GM12878 (cell line): ENCODE data around the gene LTK. TPM values are rescaled to one million over a fixed set of nuclear protein-coding genes. Genes with fewer than 3 reads are reported as not detected.
A peak's percentile ranks its signal among the peaks of the same experiment; 100 is the strongest.

Experiments used
- ATAC-seq: fragments of 200-7000 bp; cut with Tn5 transposase; 3 replicates; pipeline ENCODE4 v1.9.1; 2020; ENCODE audit warnings: mild to moderate bottlenecking, moderate library complexity
- BruUV-seq: library from RNA; stranded (reverse); fragments of 400-500 nt; replicated peaks from 2 replicates; lab custom pipeline; 2021; lab: Mats Ljungman, UMichigan
- CTCF ChIA-PET: fragments of 300-600 bp; sonication (Branson Sonifier 250); formaldehyde crosslinking; extraction: SDS; loops from one replicate; lab custom pipeline; 2021; ENCODE audit warnings: inconsistent platforms; lab: Yijun Ruan, JAX
- POLR2A ChIA-PET: fragments of 350-600 bp; formaldehyde crosslinking; extraction: SDS; loops from one replicate; lab custom pipeline; 2021; ENCODE audit warnings: inconsistent platforms; lab: Charles Lee
- RAD21 ChIA-PET: fragments of 300-600 bp; sonication (Branson Sonifier 250); formaldehyde crosslinking; loops from one replicate; lab custom pipeline; 2023; ENCODE audit warnings: antibody characterized with exemption; ENCODE audit not compliant: unreplicated experiment; lab: Charles Lee
- SMC1A ChIA-PET: fragments of 300-600 bp; sonication (Branson Sonifier 250); formaldehyde crosslinking; loops from one replicate; lab custom pipeline; 2023; ENCODE audit not compliant: unreplicated experiment, uncharacterized antibody; lab: Charles Lee
- DNase-seq: peaks from one replicate; pipeline ENCODE4 v3.0.0-alpha.2; 2011; ENCODE audit warnings: low read depth, low spot score
- FAIRE-seq: peaks from 3 replicates; lab custom pipeline; 2011; peaks lifted over from hg19 to GRCh38; lab: Jason Lieb, UNC
- H2AFZ ChIP-seq: 2 replicates; pipeline ENCODE4 v1.6.0; 2011; ENCODE audit warnings: low read depth, low read length, control low read depth; ENCODE audit not compliant: control insufficient read depth
- H3K27ac ChIP-seq: 2 replicates; pipeline ENCODE4 v1.5.1; 2011; ENCODE audit warnings: control low read depth; ENCODE audit not compliant: control insufficient read depth, insufficient read depth
- H3K27me3 ChIP-seq, 2 experiments: replicated peaks in 1 of 2; 2 replicates each; pipeline versions ENCODE4 v1.6.0 to v1.6.1; 2011; ENCODE audit warnings: low read length in 1 of 2; ENCODE audit not compliant: control insufficient read depth in 2 of 2, insufficient read depth in 2 of 2
- H3K36me3 ChIP-seq, 2 experiments: 2 replicates each; pipeline ENCODE4 v1.5.1; 2011; ENCODE audit warnings: low read length in 1 of 2; ENCODE audit not compliant: control insufficient read depth in 2 of 2, insufficient read depth in 2 of 2
- H3K4me1 ChIP-seq: 2 replicates; pipeline ENCODE4 v1.6.1; 2011; ENCODE audit warnings: mild to moderate bottlenecking, low read length, moderate library complexity, mixed read lengths; ENCODE audit not compliant: control insufficient read depth, insufficient read depth
- H3K4me2 ChIP-seq: 2 replicates; pipeline ENCODE4 v1.6.0; 2011; ENCODE audit warnings: control low read depth; ENCODE audit not compliant: control insufficient read depth, insufficient read depth
- H3K4me3 ChIP-seq: fragments of 200-600 bp; sonication (generic); 2 replicates; pipeline ENCODE4 v1.5.1; 2016
- H3K79me2 ChIP-seq: 2 replicates; pipeline ENCODE4 v1.6.0; 2011; ENCODE audit warnings: low read length; ENCODE audit not compliant: control insufficient read depth, insufficient read depth
- H3K9ac ChIP-seq: 2 replicates; pipeline ENCODE4 v1.8.0; 2011; ENCODE audit warnings: low read length, control low read depth, mixed read lengths; ENCODE audit not compliant: control insufficient read depth, insufficient read depth
- H3K9me3 ChIP-seq: replicated peaks from 3 replicates; pipeline ENCODE4 v1.5.1; 2011; ENCODE audit warnings: mild to moderate bottlenecking, low read length; ENCODE audit not compliant: control insufficient read depth, insufficient read depth
- H4K20me1 ChIP-seq: 2 replicates; pipeline ENCODE4 v1.6.0; 2011; ENCODE audit not compliant: control insufficient read depth, insufficient read depth
- BHLHE40 ChIP-seq, 2 experiments: fragments of 450-650 bp in 1 of 2; IDR thresholded peaks; 2 replicates each; pipeline ENCODE4 v1.6.1; 2011 to 2017; ENCODE audit warnings: low read depth in 2 of 2, borderline replicate concordance in 1 of 2, improper control_type of control experiment in 1 of 2, low read length in 1 of 2, mild to moderate bottlenecking in 1 of 2
- CREB1 ChIP-seq: IDR thresholded peaks from 2 replicates; pipeline ENCODE4 v1.6.1; 2012; ENCODE audit warnings: low read depth, mild to moderate bottlenecking, inconsistent platforms
- HCFC1 ChIP-seq: fragments of 150-350 bp; IDR thresholded peaks from 2 replicates; pipeline ENCODE4 v1.6.1; 2014; ENCODE audit warnings: low read length
- MTA2 ChIP-seq: fragments of 450-650 bp; IDR thresholded peaks from 2 replicates; pipeline ENCODE4 v1.6.1; 2016; ENCODE audit warnings: low read depth, mild to moderate bottlenecking, moderate library complexity
- MYC ChIP-seq: IDR thresholded peaks from 2 replicates; pipeline ENCODE4 v1.6.1; 2011; ENCODE audit warnings: mild to moderate bottlenecking, low read length, moderate library complexity, inconsistent platforms; ENCODE audit not compliant: insufficient read depth, insufficient replicate concordance, insufficient read length, severe bottlenecking
- NBN ChIP-seq: fragments of 450-650 bp; IDR thresholded peaks from 2 replicates; pipeline ENCODE4 v1.6.1; 2016
- NR2F1 ChIP-seq: fragments of 450-650 bp; conservative IDR thresholded peaks from 2 replicates; pipeline ENCODE4 v1.6.1; 2017; ENCODE audit warnings: mild to moderate bottlenecking
- SMAD1 ChIP-seq: fragments of 450-650 bp; IDR thresholded peaks from 2 replicates; pipeline ENCODE4 v1.6.1; 2018; ENCODE audit warnings: mild to moderate bottlenecking, low read depth; ENCODE audit not compliant: partially characterized antibody
- SREBF2 ChIP-seq: IDR thresholded peaks from 2 replicates; pipeline ENCODE4 v1.6.1; 2012; ENCODE audit warnings: mild to moderate bottlenecking, low read length
- SUPT20H ChIP-seq: IDR thresholded peaks from 2 replicates; pipeline ENCODE4 v1.6.1; 2011; ENCODE audit warnings: low read depth, mild to moderate bottlenecking, low read length, moderate library complexity, borderline replicate concordance; ENCODE audit not compliant: control insufficient read depth
- TAF1 ChIP-seq: IDR thresholded peaks from 2 replicates; pipeline ENCODE4 v1.6.1; 2011; ENCODE audit warnings: mild to moderate bottlenecking, low read depth, low read length, borderline replicate concordance
- TARDBP ChIP-seq: IDR thresholded peaks from 2 replicates; pipeline ENCODE4 v1.6.1; 2016; ENCODE audit warnings: borderline replicate concordance
- ZZZ3 ChIP-seq: IDR thresholded peaks from 2 replicates; pipeline ENCODE4 v1.6.1; 2011; ENCODE audit warnings: low read depth; ENCODE audit not compliant: control insufficient read depth, insufficient read length
- WGBS: methylation state at CpG from one replicate; pipeline ENCODE4 v1.1.6; 2016; ENCODE audit warnings: low lambda C conversion rate; ENCODE audit not compliant: insufficient replicate concordance, insufficient coverage; ENCODE audit errors: missing lambda C conversion rate; 5-methylcytosine and 5-hydroxymethylcytosine counted together
- in situ Hi-C: fragments of 300-500 bp; cut with MboI; formaldehyde crosslinking; loops from 9 replicates; pipeline ENCODE4 v1.14.3; 2018; ENCODE audit warnings: mixed read lengths
- intact Hi-C: fragments of 100-400 bp; cut with micrococcal nuclease; formaldehyde crosslinking; loops from one replicate; pipeline ENCODE4 v1.14.2; 2022; ENCODE audit not compliant: unreplicated experiment
- polyA plus RNA-seq, 11 experiments: library from polyadenylated mRNA; depleted of rRNA in 4 of 11; unstranded in 6 of 11; stranded (reverse) in 5 of 11; fragments of >200 nt; fragmentation: Nextera tagmentation in 4 of 11; fragmentation: Illumina TruSeq in 1 of 11; extraction: Ambion mirVana in 4 of 11; extraction: Trizol in 1 of 11; gene quantifications; 1 replicate in 1 of 11; 2 replicates in 10 of 11; pipeline versions ENCODE4 v1.2.1 to v1.2.3, GENCODE V29; 2011 to 2016; ENCODE audit warnings: inconsistent platforms in 2 of 11, missing spikeins in 2 of 11, low read depth in 1 of 11
- total RNA-seq, 4 experiments: library from RNA; depleted of rRNA in 3 of 4; stranded (reverse); fragments of >200 nt in 3 of 4; fragmentation: Illumina TruSeq in 1 of 4; extraction: Trizol in 1 of 4; gene quantifications; 2 replicates each; pipeline versions ENCODE4 v1.2.1 to v1.2.3, GENCODE V29; 2013 to 2021
- TF ChIP-seq, protein P1 (sequence below): fragments of 450-650 bp; IDR thresholded peaks from 2 replicates; pipeline ENCODE4 v1.6.1; 2016; ENCODE audit warnings: mild to moderate bottlenecking
- TF ChIP-seq, protein P2 (sequence below): fragments of 450-650 bp; IDR thresholded peaks from 2 replicates; pipeline ENCODE4 v1.6.1; 2018; ENCODE audit warnings: mild to moderate bottlenecking, low read depth, moderate library complexity; ENCODE audit not compliant: partially characterized antibody
- TF ChIP-seq, protein P3 (sequence below): fragments of 450-650 bp; IDR thresholded peaks from 2 replicates; pipeline ENCODE4 v1.6.1; 2017; ENCODE audit warnings: borderline replicate concordance

Gene LTK
- total and polyA plus RNA-seq, 10 of the 15 experiments (the other 5 are each of a cell fraction or from before 2014, with no cell fraction given), result 0.07 to 0.80 (median 0.20) TPM; not detected in 1

DNA sequence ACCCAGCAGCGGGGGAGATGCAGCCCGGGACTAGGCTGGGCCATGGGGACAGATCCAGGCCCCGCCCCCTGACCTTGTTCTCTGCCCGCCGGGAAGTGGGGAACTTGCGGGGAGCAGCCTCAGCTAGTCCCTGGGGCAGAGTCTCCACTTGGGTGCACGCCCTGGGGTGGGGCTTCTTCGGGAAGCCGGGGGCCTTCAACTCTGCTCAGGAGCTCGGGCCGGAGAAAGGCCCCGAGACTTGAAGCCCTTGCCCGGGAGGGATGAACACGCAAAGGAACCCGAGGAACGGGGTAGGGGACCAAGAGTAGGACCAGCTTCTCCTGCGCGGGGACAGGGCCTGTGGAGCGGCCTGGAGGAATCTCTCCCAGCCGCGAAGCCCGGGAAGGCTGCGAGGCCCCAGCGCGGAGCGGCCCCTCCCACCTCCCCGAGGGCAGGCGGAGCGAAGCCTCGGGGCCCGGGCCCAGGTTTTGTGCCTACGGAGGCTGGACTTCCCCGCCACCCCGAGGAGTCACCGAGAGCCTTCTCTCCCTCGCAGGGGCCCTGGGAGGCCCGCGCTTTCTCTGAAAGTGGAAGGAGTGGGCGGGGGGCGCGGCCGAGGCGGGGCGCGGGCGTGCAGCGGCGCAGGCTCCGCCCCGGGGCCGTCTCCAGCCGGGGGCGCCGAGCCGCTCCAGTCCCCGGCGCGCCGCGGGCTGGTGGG is 20.3 kb downstream of the LTK start, which contains the start of gene ITPKA:
ITPKA (plus strand) TSS at position 670 of the 697 bp plus-strand sequence. CDS start 54 bp downstream, outside the sequence.
- in situ Hi-C loops, result no loop called here
- no peaks in the 10 kb centered on the region for H4K20me1 ChIP-seq
- SMC1A ChIA-PET, result interaction anchor here (1.0 to 2.2 kb wide), 4 partner anchors 9 to 27 kb away, joined by 3 to 8 read pairs (median 4); no protein-coding TSS in a partner anchor
- H3K27ac ChIP-seq, result peak within 1 kb of the TSS; percentile 55
- under 1% methylated on average over 28 of the region's 60 CpGs for WGBS
- POLR2A ChIA-PET, result interaction anchor here (0.6 to 2.8 kb wide), 10 partner anchors 9 to 281 kb away, joined by 3 to 16 read pairs (median 4); partner anchors contain the start of genes LTK, MAPKBP1 and MGA
- H3K9me3 ChIP-seq, result no peaks in the 10 kb centered on the region
- H3K36me3 ChIP-seq, result no peaks in the 10 kb centered on the region
- peak within 1 kb of the TSS; percentile 78 for H2AFZ ChIP-seq
- FAIRE-seq (no peak), DNase-seq (peak; percentile 30), ATAC-seq (peak; percentile 80)
- CTCF ChIA-PET, result interaction anchor here (0.6 to 3.2 kb wide), 5 partner anchors 9 to 229 kb away, joined by 3 to 19 read pairs (median 7); partner anchors contain the start of gene LTK
- BruUV-seq, result no TSS peak
- H3K4me1 ChIP-seq, result peaks cover 29% of the 10 kb centered on the region
- RAD21 ChIA-PET, result interaction anchor here (0.7 to 2.7 kb wide), 6 partner anchors 10 to 161 kb away, joined by 3 to 16 read pairs (median 5); partner anchors contain the start of genes LTK, NUSAP1, OIP5 and RPAP1
- intact Hi-C loops, result no loop called here
- H3K4me3 ChIP-seq, result peak within 1 kb of the TSS; percentile 73
- H3K79me2 ChIP-seq, result no peaks in the 10 kb centered on the region
- H3K4me2 ChIP-seq, result peak within 1 kb of the TSS; percentile 89
- H3K27me3 ChIP-seq, result peaks cover 7 to 8% of the 10 kb centered on the region in 2 experiments; a peak in 3 of 4 replicates
- H3K9ac ChIP-seq, result peak within 1 kb of the TSS; percentile 70
- TF ChIP-seq BHLHE40 (IDR thresholded peaks at IDR 0.05; ENCODE audit: borderline replicate concordance in 1 of 2, low read depth in 2 of 2, low read length in 1 of 2), result peak in 1 of 2 experiments; percentile 66; a peak in 2 of 4 replicates
- TF ChIP-seq TARDBP, result no peak
- no peak for TF ChIP-seq MYC
- TF ChIP-seq, protein P1, sequence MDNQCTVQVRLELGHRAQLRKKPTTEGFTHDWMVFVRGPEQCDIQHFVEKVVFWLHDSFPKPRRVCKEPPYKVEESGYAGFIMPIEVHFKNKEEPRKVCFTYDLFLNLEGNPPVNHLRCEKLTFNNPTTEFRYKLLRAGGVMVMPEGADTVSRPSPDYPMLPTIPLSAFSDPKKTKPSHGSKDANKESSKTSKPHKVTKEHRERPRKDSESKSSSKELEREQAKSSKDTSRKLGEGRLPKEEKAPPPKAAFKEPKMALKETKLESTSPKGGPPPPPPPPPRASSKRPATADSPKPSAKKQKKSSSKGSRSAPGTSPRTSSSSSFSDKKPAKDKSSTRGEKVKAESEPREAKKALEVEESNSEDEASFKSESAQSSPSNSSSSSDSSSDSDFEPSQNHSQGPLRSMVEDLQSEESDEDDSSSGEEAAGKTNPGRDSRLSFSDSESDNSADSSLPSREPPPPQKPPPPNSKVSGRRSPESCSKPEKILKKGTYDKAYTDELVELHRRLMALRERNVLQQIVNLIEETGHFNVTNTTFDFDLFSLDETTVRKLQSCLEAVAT, result 0 out of 2 replicates have a peak, but pooled peaks have one; percentile 24
- TF ChIP-seq, protein P2, sequence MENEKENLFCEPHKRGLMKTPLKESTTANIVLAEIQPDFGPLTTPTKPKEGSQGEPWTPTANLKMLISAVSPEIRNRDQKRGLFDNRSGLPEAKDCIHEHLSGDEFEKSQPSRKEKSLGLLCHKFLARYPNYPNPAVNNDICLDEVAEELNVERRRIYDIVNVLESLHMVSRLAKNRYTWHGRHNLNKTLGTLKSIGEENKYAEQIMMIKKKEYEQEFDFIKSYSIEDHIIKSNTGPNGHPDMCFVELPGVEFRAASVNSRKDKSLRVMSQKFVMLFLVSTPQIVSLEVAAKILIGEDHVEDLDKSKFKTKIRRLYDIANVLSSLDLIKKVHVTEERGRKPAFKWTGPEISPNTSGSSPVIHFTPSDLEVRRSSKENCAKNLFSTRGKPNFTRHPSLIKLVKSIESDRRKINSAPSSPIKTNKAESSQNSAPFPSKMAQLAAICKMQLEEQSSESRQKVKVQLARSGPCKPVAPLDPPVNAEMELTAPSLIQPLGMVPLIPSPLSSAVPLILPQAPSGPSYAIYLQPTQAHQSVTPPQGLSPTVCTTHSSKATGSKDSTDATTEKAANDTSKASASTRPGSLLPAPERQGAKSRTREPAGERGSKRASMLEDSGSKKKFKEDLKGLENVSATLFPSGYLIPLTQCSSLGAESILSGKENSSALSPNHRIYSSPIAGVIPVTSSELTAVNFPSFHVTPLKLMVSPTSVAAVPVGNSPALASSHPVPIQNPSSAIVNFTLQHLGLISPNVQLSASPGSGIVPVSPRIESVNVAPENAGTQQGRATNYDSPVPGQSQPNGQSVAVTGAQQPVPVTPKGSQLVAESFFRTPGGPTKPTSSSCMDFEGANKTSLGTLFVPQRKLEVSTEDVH, result no peak
- TF ChIP-seq, protein P3, sequence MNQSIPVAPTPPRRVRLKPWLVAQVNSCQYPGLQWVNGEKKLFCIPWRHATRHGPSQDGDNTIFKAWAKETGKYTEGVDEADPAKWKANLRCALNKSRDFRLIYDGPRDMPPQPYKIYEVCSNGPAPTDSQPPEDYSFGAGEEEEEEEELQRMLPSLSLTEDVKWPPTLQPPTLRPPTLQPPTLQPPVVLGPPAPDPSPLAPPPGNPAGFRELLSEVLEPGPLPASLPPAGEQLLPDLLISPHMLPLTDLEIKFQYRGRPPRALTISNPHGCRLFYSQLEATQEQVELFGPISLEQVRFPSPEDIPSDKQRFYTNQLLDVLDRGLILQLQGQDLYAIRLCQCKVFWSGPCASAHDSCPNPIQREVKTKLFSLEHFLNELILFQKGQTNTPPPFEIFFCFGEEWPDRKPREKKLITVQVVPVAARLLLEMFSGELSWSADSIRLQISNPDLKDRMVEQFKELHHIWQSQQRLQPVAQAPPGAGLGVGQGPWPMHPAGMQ, result no peak
- TF ChIP-seq NR2F1, result 0 out of 2 replicates have a peak, but pooled peaks have one; percentile 29
- TF ChIP-seq TAF1, result peak; percentile 58; the same call in 1 of the 2 replicates
- TF ChIP-seq MTA2, result no peak
- no peak for TF ChIP-seq SREBF2
- TF ChIP-seq HCFC1, result no peak
- TF ChIP-seq ZZZ3, result no peak
- TF ChIP-seq NBN, result 0 out of 2 replicates have a peak, but pooled peaks have one; percentile 61
- no peak for TF ChIP-seq SMAD1
- peak; percentile 9; the same call in 1 of the 2 replicates for TF ChIP-seq CREB1
- TF ChIP-seq SUPT20H, result no peak
